DMS153 (cell line): ENCODE results near the gene PDE9A.

ENCODE experiments used
- DNase-seq: peaks from one replicate; lab custom pipeline; 2025; lab: John Stamatoyannopoulos, UW

Gene PDE9A

DNA sequence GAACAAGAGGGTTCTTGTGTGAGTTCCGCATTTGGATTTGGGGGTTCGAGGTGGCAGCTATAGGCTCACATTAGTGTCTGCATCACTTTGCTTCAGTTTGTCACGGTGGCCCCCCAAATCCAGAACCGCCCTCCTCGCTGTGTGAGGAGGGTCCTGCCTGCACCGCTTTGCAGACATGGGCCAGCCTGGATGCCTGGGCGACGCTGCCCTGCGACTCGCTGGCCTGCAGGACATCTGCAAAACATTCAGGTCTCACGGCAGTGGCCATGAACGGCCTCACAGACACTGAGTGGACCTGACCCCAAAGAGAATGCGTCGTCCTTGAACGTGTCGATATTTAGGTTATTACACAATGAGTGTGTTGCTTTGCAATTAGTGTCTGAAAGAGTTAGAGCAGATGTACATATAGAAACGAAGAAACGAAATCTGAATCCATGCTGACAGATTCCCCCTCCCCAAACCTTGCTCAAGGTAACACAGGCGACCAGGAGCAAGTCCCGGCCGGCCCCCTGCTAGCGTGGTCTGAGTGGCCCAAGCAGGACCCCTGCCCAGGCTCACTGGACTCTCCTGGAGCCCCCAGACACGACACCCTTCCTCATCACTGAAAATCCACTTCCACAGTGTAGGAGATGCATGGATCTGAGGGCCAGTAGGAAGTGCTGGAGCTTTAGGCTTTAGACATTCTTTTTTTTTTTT lies 20.4 kb downstream of the PDE9A start:
- DNase-seq = no peak

DNA sequence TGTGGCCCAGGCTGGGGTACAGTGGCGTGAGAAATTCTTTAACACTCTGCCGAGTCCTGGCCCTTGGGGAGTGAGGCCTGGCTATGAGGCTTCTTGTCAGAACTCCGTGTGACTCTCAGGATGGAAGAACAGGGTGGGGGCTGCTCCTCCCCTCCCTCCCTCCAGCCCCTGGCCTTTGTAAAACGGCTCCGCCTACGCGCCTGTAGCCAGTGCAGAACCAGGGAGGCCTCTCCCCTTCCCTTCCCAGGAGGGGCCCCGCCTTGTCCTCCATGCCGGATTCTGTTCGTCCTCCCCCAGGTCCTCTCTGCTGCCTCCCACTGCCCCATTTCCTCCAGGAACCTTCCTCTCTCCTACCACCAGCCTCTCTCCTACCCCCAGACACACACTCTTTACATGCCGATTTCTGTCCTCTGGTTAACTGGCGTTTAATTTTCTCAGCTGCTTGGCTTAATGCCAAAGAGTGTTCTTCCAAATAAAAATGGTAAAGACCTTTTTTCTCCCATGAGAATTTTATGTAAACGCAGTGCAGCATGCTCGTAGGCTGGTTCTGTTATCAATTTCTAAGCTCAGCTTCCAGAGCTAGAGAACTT lies 21.0 kb downstream of the PDE9A start:
- DNase-seq = peak; percentile 55

- DNase-seq = no peak
Measured at GRCh38 chr21:42675403-42675802, 22.0 kb downstream of the PDE9A start.

DNA sequence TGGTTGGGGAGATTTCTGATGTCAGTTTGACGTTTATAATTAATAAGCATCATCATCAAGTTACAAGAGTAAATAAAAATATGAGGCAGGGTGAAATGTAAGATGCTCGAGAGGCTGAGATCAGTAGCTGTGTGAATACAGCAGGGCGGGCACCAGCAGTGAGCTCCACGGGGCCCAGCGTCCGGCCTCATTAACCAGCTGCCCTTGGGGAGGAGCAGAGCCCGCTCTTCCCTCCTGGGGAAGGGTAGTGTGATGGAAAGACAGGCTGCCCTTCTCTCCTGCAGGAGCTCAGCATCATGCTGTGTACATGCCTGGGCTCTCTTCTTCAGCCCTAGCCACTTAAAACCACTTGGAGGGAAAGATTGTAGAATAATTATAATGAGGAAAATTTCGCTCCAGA lies 23.4 kb downstream of the PDE9A start:
- no peak for DNase-seq

- DNase-seq = peak; percentile 36
Measured at GRCh38 chr21:42677339-42678321, 24.2 kb downstream of the PDE9A start.

- DNase-seq = no peak
Measured at GRCh38 chr21:42678618-42679295, 25.3 kb downstream of the PDE9A start.

DNA sequence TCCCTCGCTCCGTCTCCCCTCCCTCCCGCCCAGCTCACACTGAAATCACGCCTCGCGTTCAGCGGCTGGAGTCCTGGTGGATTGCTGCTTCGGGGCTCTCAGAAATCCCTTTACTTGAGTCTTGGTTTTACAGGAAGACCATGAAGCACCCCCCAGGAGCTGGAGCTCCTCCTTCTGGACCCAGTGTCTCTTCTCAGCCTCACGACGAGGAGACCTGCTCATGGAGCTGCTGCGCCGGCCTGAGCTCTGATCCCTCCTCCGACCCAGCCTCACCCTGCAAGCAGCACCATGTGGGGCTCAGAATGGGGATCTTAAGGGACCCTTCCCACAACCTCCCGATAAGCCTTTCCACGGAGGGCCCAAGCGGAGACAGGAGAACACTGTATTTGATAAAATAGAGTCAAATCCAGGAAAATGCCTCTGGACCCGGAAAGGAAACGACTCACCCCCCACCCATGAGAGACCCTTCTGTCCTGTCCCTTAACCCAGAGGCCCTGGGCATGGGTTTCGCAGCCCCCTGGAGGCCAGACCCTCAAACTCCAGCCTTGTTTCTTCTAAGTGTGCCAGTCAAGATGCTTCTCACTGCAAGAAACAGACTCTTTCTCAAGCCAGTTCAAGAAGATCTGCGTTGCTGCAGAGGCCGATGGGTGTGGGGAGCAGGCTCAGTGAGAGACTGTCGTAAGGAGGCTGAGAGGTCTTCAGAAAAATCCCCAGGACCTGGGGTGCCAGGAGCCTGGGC lies 26.1 kb downstream of the PDE9A start:
- no peak for DNase-seq

GRCh38 chr21:42680058-42680330 lies 26.6 kb downstream of the PDE9A start:
- DNase-seq = no peak

DNA sequence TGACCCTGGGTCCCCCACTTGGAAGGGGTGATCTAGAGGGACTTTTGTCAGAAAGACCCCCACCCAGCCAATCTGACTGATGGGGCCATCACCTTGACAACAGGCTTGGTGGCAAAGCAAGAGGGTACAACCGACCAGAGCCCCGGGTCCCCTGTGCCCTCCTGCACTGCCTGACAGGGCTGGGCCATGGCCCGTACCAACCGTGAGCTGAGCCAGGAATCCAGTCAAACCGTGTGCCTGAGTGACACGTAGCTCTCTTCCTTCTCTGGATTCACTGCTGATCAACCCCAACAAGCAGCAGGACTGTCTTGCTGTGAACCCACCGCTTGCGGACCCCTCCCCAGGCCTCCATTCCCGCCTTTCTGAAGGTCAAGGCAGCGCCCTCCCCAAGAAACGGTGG lies 27.0 kb downstream of the PDE9A start:
- no peak for DNase-seq

DNA sequence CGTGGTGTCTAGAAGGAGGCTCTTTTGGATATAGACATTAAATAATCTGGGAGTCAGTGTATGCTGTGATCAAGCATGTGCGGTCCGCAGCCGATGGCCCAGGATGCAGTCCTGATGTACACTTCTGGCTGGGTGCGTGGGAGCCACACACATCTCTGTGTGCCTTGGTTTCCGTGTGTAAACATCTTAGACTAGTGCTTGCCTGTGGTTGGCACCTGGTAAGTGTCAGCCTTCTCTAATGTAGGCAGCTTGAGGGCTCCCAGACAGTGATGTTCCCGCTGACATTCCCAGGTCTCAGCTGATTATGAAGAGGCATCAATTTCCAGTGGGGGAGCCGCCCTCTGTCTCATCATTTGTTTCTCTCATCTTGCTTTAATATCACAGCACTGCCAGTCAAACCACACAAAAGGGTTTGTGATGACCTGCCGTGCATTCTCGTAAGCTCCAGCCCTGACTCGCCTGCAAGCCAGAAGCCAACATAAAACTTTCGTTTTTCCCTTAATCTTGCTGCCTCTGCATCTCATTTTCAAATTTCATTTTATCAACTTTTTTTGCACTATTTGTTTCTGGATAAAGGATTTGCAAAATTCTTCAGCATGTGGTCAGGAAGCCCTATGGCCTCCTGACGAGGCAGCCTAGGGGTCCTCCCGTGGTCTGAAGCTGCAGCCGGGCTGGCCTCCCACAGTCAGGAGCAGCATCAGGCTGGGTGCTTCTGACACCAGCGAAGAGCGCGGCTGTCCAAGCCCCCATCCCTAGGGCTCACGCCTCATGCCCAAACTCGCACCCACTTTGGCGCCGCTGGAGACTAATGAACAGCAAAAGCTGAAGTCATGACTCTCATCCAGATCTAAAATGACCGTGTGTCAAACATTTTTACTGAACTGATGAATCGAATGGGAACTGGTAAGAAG lies 28.1 kb downstream of the PDE9A start:
- DNase-seq = no peak

DNA sequence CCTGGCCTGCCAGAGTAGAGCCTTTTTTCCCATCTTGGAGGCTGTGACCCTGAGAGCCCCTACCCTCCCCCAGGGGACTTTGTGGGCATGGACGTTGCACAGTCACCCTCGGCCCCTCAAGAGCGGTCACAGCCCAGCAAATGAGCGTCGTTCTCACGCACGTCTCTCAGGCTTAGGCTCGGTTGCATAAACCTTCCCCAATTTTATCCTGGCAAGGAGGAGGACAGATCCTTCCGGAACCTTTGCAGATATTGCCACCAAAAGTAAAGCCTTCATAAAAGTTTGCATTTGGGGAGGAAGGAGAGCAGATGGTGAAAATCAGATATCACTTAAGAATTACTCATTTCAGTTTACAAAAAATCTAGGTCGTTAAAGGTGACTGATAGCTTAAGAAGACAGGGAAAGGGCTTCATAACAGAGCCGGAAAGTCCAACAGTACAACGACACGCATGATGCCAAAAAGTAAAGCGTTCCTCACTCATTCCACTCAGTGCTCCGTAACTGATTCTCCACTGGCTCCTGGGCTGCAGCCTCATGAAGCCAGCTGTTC lies 29.3 kb downstream of the PDE9A start:
- no peak for DNase-seq

DNA sequence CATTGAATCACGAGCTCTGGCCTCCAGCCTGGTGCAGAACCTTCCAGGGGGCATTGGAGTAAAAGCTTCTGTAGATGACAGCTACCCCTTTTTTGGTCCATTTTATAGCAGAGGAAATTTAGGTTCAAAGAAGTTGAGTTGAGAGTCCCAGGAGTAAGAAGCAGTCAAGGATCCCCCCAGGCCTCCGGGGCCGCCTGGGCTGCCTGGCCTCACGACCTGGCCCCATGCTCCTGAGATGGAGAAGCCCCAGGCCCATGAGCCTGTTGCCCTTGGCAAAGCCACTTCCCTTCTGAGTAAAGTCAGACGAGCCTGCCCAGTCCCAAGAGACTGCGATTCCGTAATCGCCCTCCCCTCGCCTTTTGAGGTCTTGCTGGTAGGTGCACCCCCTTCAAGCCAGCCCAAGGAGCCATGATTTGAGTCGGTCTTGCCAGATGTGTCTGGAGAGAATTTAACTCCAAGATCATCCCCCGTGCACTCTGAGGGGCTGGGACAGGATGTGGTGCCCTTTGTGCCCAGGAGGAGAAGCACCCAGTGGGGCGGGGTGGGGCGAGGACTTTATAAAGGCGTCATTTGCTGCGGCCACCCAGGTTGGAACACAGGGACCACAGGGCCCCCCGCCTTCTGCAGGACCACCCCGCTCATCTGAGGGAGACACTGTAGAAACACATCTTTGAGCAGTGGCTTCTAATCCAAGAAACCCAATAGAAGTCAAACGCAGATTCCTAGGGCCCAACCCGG lies 30.1 kb downstream of the PDE9A start:
- DNase-seq = no peak

GRCh38 chr21:42684109-42684916 lies 30.9 kb downstream of the PDE9A start:
- DNase-seq = no peak

- DNase-seq = no peak
Measured at GRCh38 chr21:42685036-42685435, 31.6 kb downstream of the PDE9A start.

GRCh38 chr21:42685954-42686500 lies 32.6 kb downstream of the PDE9A start:
- no peak for DNase-seq

DNA sequence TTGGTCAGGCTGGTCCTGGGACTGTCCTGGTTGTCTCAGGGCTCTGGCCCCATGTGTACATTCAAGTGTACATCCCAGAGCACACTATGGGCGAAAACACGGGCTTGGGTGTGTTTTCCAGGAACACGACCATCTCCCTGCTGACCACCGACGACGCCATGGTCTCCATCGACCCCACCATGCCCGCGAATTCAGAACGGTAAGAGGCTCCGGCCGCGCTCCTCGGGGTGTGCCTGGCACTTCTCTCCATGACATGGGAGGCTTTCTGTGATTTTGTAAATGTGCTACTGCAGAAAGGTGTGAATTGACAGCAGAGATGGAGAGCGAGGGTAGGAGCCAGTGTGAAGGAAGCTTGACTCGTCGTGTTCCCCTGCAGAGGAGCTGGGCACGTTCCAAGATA lies 34.4 kb downstream of the PDE9A start:
- no peak for DNase-seq

GRCh38 chr21:42688226-42688840 lies 34.9 kb downstream of the PDE9A start:
- DNase-seq = no peak

DNA sequence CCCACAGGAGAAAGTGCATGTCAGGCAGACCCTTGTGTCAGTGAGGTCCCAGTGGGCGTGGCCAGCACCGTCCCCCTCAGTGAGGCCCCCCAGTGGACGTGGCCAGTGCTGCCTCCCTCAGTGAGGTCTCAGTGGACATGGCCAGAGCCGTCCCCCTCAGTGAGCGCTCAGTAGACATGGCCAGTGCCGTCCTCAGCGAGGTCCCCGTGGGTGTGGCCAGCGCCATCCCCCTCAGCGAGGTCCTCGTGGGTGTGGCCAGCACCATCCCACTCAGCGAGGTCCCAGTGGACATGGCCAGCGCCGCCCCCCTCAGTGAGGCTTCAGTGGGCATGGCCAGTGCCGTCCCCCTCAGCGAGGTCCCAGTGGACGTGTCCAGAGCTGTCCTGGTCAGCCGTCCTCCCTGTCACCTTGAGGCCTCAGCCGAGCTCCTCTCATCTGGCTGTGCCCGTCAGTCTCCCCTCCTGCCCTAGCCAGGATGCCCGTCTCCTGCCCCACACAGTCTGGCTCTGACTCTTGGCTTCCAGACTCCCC lies 35.5 kb downstream of the PDE9A start:
- no peak for DNase-seq
